ENCODE measurements around the gene INTS7.
A peak's percentile ranks its signal among the peaks of the same experiment; 100 is the strongest.
"Not testable (repeated sequence)": the region's sequence is repeated elsewhere in the genome, so short reads cannot be mapped to it uniquely, and the experiment has no call there.

The INTS7 gene

GRCh38 chr1:211932231-211932932, 103.0 kb downstream of the INTS7 start:
- DNase-seq, result no peak

- DNase-seq, result no peak
Observed at GRCh38 chr1:211929683-211930082, 105.7 kb downstream of the INTS7 start.

- peak; percentile 54 for DNase-seq
Observed at GRCh38 chr1:211928993-211929637, 106.2 kb downstream of the INTS7 start.

- DNase-seq, result peak; percentile 49
Observed at GRCh38 chr1:211928290-211928801, 107.0 kb downstream of the INTS7 start.

GRCh38 chr1:211925016-211925415, 110.3 kb downstream of the INTS7 start:
- DNase-seq, result peak; percentile 83

GRCh38 chr1:211924256-211924655, 111.1 kb downstream of the INTS7 start:
- DNase-seq, result no peak

- DNase-seq, result no peak
Observed at GRCh38 chr1:211923095-211923494, 112.3 kb downstream of the INTS7 start.

- no peak for DNase-seq
Observed at GRCh38 chr1:211921579-211922095, 113.7 kb downstream of the INTS7 start.

GRCh38 chr1:211920602-211921226, 114.6 kb downstream of the INTS7 start:
- no peak for DNase-seq

- DNase-seq, result peak; percentile 27
Observed at GRCh38 chr1:211920141-211920572, 115.2 kb downstream of the INTS7 start.

- DNase-seq, result no peak
Observed at GRCh38 chr1:211918843-211919414, 116.4 kb downstream of the INTS7 start.

- DNase-seq, result not testable (repeated sequence)
Observed at GRCh38 chr1:211916458-211916857, 118.9 kb downstream of the INTS7 start.

GRCh38 chr1:211915924-211916323, 119.4 kb downstream of the INTS7 start:
- DNase-seq, result no peak

- DNase-seq, result no peak
Observed at GRCh38 chr1:211912844-211913432, 122.4 kb downstream of the INTS7 start.

- DNase-seq, result no peak
Observed at GRCh38 chr1:211912038-211912437, 123.3 kb downstream of the INTS7 start.

- DNase-seq, result no peak
Observed at GRCh38 chr1:211910913-211911485, 124.4 kb downstream of the INTS7 start.

GRCh38 chr1:211910113-211910884, 125.1 kb downstream of the INTS7 start:
- no peak for DNase-seq

- no peak for DNase-seq
Observed at GRCh38 chr1:211909395-211909794, 126.0 kb downstream of the INTS7 start.

- no peak for DNase-seq
Observed at GRCh38 chr1:211908951-211909350, 126.4 kb downstream of the INTS7 start.

- no peak for DNase-seq
Observed at GRCh38 chr1:211908453-211908852, 126.9 kb downstream of the INTS7 start.

GRCh38 chr1:211903490-211904245, 131.7 kb downstream of the INTS7 start:
- no peak for DNase-seq

All from COR-L47 (cell line).